Central memory CD8-positive, alpha-beta T cell (primary cell): ENCODE measurements around the gene CCNB1IP1.
"Not testable (repeated sequence)": the region's sequence is repeated elsewhere in the genome, so short reads cannot be mapped to it uniquely, and the experiment has no call there.

Source experiments
- ATAC-seq: fragments of 150-1000 bp; cut with Tn5 transposase; replicated peaks from 2 replicates; pipeline ENCODE4 v1.10.0; 2022; ENCODE audit warnings: mild to moderate bottlenecking, moderate FRiP score, moderate number of reproducible peaks; ENCODE audit not compliant: poor library complexity, severe bottlenecking; ENCODE audit errors: extremely low read depth
- DNase-seq, 2 donors: peaks; one replicate each; pipeline ENCODE4 v3.0.0; 2021; ENCODE audit warnings: low spot score in 2 of 2
- H3K27ac Mint-ChIP-seq: one replicate; pipeline ENCODE4 v1.8.0; 2022; ENCODE audit warnings: low read depth, mild to moderate bottlenecking, moderate library complexity, mixed read lengths
- H3K27me3 Mint-ChIP-seq: one replicate; pipeline ENCODE4 v1.8.0; 2022; ENCODE audit warnings: mixed read lengths
- H3K36me3 Mint-ChIP-seq: one replicate; pipeline ENCODE4 v1.8.0; 2022; ENCODE audit warnings: mild to moderate bottlenecking, moderate library complexity, mixed read lengths; ENCODE audit not compliant: insufficient read depth
- H3K4me1 Mint-ChIP-seq: one replicate; pipeline ENCODE4 v1.8.0; 2022; ENCODE audit warnings: mixed read lengths
- H3K4me3 Mint-ChIP-seq: one replicate; pipeline ENCODE4 v1.8.0; 2022; ENCODE audit warnings: mild to moderate bottlenecking, moderate library complexity, mixed read lengths
- H3K9me3 Mint-ChIP-seq: one replicate; pipeline ENCODE4 v1.8.0; 2022; ENCODE audit warnings: mixed read lengths

Gene CCNB1IP1

GRCh38 chr14:20328705-20329104, 4.4 kb downstream of the CCNB1IP1 start:
- ATAC-seq = no peak
- Mint-ChIP-seq H3K9me3 (no peaks in the 10 kb centered on the region), H3K4me3 (no peak overlapping the region), H3K27me3 (no peaks in the 10 kb centered on the region), H3K36me3 (peaks cover 21% of the 10 kb centered on the region), H3K27ac (no peak overlapping the region), H3K4me1 (peaks cover 31% of the 10 kb centered on the region)
- no peak for DNase-seq

DNA sequence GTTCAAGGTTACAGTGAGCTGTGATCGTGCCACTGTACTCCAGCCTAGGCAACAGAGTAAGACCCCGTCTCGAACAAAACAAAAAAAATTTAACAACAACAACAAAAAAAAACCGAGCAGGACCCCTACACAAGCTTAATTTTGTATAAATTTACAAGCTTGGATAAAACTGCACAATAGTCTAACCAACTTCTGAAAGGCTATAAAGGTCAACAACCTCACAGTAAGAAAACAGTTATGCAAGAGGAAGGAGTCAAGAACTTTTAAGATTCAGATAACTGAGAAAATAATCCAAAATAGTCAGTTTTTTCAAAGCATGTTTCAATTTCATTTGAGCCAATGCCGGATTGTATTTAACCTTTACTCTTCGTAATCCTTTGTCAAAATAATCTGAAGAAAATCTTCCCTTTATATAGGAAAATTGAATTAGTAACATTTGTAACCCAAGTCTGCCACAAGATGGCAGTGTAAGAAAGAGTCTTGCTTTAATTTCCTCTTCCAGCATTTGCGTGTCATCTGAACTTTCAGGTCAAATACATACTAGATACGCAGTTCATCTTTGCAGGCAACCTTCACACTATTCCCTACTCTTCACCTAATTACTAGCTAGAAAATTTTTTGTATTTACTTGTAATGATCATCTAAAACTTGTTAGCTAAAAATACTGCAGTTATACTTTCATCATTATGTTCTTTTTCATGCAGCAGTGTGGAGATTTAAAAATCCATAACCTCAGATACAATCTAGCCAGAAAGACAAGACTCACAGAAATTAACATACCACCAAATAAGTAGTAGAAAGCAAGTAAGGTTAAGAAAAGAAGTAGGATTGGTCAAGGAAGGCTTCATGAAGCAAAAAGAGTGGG, 5.8 kb downstream of the CCNB1IP1 start:
- ATAC-seq (no peak), DNase-seq (no peak)
- Mint-ChIP-seq H3K36me3 (peaks cover 23% of the 10 kb centered on the region), H3K27ac (peak overlapping the region; percentile 27), H3K4me3 (no peak overlapping the region), H3K9me3 (no peaks in the 10 kb centered on the region), H3K4me1 (peaks cover 26% of the 10 kb centered on the region), H3K27me3 (no peaks in the 10 kb centered on the region)

DNA sequence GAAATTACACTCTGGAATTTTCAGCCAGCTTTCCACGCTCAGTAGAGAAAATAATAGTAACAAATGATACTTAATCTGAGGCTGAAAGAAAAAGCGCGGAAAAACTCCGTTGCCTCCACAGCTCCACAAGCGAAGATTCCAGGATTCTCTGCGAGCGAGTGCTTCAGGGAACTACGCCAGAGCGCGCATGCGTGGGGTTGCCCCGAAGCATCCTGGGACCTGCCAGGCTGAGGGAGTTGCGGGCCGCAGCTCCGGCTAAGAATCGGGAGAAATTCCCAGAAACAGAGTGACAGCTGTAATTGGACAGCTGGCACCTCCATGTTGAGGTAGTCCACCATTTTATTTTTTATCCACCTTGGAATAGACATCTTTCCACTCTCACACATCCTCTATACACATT, 15.4 kb downstream of the CCNB1IP1 start:
- Mint-ChIP-seq H3K4me3 (no peak overlapping the region), H3K27me3 (no peaks in the 10 kb centered on the region), H3K4me1 (no peaks in the 10 kb centered on the region), H3K27ac (no peak overlapping the region), H3K9me3 (no peaks in the 10 kb centered on the region), H3K36me3 (peaks cover 45% of the 10 kb centered on the region)
- ATAC-seq (no peak), DNase-seq (no peak)

GRCh38 chr14:20314026-20314425, 19.1 kb downstream of the CCNB1IP1 start:
- no peak for DNase-seq
- no peak overlapping the region for H3K27ac Mint-ChIP-seq
- no peaks in the 10 kb centered on the region for H3K4me1 Mint-ChIP-seq
- H3K4me3 Mint-ChIP-seq = no peak overlapping the region
- no peaks in the 10 kb centered on the region for H3K9me3 Mint-ChIP-seq
- H3K27me3 Mint-ChIP-seq = no peaks in the 10 kb centered on the region
- ATAC-seq = no peak
- H3K36me3 Mint-ChIP-seq = peaks cover 47% of the 10 kb centered on the region

GRCh38 chr14:20306079-20306423, 27.0 kb downstream of the CCNB1IP1 start:
- Mint-ChIP-seq H3K27me3 (no peaks in the 10 kb centered on the region), H3K36me3 (peaks cover 15% of the 10 kb centered on the region), H3K27ac (peak overlapping the region; percentile 84), H3K9me3 (no peaks in the 10 kb centered on the region), H3K4me1 (peaks cover 35% of the 10 kb centered on the region), H3K4me3 (peak overlapping the region; percentile 88)
- ATAC-seq (no peak), DNase-seq (no peak)

DNA sequence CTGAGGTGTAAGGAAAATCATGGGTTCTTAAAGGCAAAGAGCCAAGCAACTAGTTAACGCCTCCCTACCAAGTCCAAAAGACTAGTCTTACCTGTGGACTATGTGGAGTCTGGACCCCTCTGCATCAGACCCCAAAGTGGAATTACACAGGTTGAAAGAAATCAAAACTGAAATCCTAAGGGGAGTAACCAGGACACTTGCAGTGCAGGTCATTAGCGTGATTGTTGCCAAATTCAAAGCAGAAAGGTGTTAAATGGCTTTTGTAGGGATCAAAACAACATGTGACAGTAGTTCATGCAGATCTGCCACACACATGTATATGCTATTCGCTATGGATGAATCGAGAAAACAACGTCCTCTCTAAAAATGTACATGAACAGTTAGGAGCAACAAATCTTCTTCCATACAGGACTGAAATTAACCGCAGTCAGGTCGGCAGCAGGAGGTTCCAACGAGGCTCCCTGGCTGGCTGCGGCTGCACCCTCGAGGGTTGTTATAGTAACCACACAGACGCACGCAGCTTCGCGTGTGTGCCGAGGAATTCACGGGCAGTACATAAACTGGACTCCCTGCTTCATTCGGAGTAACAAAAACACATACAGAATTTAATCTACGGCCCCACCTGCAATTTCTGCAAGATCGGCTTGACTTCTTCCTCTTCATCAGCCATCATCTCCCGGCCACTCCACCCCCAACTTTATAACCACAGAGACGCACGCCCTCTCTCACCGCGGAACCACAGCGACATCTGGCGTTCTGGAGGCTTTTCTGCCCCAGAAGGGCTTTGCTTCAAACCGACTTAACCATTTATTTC, 27.6 kb downstream of the CCNB1IP1 start, which contains the start of gene TTC5:
Gene TTC5, minus strand, starts transcription at position 687 of the 814 bp plus-strand sequence. Its CDS starts 14 bp downstream, at position 673.
- H3K9me3 Mint-ChIP-seq = no peaks in the 10 kb centered on the region
- DNase-seq (peak; percentile 88 to 95), ATAC-seq (peak; percentile 96)
- peaks cover 16% of the 10 kb centered on the region for H3K36me3 Mint-ChIP-seq
- H3K4me3 Mint-ChIP-seq = peak within 1 kb of the TSS; percentile 88
- H3K27ac Mint-ChIP-seq = peak within 1 kb of the TSS; percentile 84
- no peaks in the 10 kb centered on the region for H3K27me3 Mint-ChIP-seq
- H3K4me1 Mint-ChIP-seq = peaks cover 37% of the 10 kb centered on the region

DNA sequence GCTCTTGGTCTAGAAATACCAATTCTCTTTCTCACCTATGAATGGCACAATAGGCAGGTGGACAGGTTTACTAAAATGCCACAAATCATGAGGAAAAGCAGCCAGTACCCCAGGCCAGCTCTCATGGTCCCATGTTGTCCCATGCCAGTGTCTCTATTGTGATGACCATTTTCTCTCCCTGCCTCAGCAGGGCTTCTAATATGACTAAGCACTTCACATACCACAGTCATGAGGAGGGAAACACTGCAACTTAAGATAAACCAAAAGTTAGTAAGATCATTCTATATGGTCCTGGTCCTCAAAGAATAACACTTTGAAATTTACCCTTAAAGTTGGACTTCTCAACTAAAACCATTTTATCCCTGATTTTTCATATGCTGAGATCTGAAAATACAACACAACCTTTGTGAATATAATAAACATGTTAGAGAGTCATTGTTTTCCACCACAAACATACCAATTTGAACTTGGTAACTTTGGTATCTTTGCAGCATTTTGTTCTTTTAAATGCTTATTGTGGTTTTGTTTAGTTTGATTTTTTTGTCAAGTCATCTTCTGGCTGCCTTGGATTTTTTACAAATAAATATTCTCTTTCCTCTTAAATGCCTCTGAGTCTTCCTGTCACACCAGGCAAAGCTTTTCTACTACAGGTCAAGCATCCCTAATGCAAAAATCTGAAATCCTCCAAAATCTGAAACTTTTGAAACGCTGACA, 30.9 kb downstream of the CCNB1IP1 start:
- no peaks in the 10 kb centered on the region for H3K27me3 Mint-ChIP-seq
- H3K4me3 Mint-ChIP-seq = no peak overlapping the region
- H3K36me3 Mint-ChIP-seq = peaks cover 34% of the 10 kb centered on the region
- DNase-seq = no peak
- ATAC-seq = no peak
- no peaks in the 10 kb centered on the region for H3K9me3 Mint-ChIP-seq
- peaks cover 37% of the 10 kb centered on the region for H3K4me1 Mint-ChIP-seq
- H3K27ac Mint-ChIP-seq = no peak overlapping the region

DNA sequence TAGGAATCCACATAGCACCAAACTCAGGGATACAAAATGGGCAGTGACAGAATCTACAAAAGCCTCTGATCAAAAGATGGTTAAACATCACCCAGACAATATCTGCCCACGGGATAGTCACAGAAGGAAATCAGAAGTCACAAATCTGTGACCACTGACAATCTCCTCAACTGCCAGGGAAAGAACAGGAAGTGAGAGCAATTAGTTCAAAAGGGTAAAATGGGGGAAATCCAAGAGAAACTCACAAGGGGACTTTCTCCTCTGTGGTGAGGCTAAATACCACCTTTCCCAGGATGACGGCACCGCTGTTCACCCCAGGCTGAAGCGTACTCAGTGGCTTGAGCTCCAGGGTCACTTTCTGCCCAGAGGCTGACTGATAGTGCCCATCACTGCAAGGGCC, 38.0 kb downstream of the CCNB1IP1 start:
- H3K4me1 Mint-ChIP-seq = peaks cover 10% of the 10 kb centered on the region
- H3K9me3 Mint-ChIP-seq = no peaks in the 10 kb centered on the region
- H3K27me3 Mint-ChIP-seq = no peaks in the 10 kb centered on the region
- peak overlapping the region; percentile 76 for H3K27ac Mint-ChIP-seq
- DNase-seq (no peak), ATAC-seq (no peak)
- no peak overlapping the region for H3K4me3 Mint-ChIP-seq
- peaks cover 66% of the 10 kb centered on the region for H3K36me3 Mint-ChIP-seq

GRCh38 chr14:20294636-20295035, 38.4 kb downstream of the CCNB1IP1 start:
- no peak for ATAC-seq
- Mint-ChIP-seq H3K36me3 (peaks cover 66% of the 10 kb centered on the region), H3K27ac (peak overlapping the region; percentile 76)

DNA sequence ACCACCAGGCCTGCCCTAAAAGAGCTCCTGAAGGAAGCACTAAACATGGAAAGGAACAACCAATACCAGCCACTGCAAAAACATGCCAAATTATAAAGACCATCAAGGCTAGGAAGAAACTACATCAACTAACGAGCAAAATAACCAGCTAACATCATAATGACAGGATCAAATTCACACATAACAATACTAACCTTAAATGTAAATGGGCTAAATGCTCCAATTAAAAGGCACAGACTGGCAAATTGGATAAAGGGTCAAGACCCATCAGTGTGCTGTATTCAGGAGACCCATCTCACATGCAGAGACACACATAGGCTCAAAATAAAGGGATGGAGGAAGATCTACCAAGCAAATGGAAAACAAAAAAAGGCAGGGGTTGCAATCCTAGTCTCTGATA, 51.1 kb downstream of the CCNB1IP1 start:
- not testable (repeated sequence) for H3K4me3 Mint-ChIP-seq

More at GRCh38 chr14:20294636-20295035, 38.4 kb downstream of the CCNB1IP1 start:
- Mint-ChIP-seq H3K27me3 (no peaks in the 10 kb centered on the region), H3K4me1 (peaks cover 10% of the 10 kb centered on the region), H3K4me3 (no peak overlapping the region), H3K9me3 (no peaks in the 10 kb centered on the region)
- DNase-seq = no peak

GRCh38 chr14:20280265-20280664, 52.8 kb downstream of the CCNB1IP1 start:
- not testable (repeated sequence) for H3K9me3 Mint-ChIP-seq, ATAC-seq, DNase-seq, H3K27me3 Mint-ChIP-seq
- H3K4me3 Mint-ChIP-seq = peak overlapping the region; percentile 11
- peaks cover 17% of the 10 kb centered on the region for H3K36me3 Mint-ChIP-seq
- peak overlapping the region; percentile 65 for H3K27ac Mint-ChIP-seq
- peaks cover 28% of the 10 kb centered on the region for H3K4me1 Mint-ChIP-seq

More for the DNA sequence above, 51.1 kb downstream of the CCNB1IP1 start:
- not testable (repeated sequence) for H3K27me3 Mint-ChIP-seq, ATAC-seq, H3K27ac Mint-ChIP-seq, DNase-seq, H3K9me3 Mint-ChIP-seq
- peaks cover 20% of the 10 kb centered on the region for H3K36me3 Mint-ChIP-seq
- H3K4me1 Mint-ChIP-seq = peaks cover 28% of the 10 kb centered on the region

GRCh38 chr14:20278414-20278813, 54.7 kb downstream of the CCNB1IP1 start:
- Mint-ChIP-seq H3K27ac (peak overlapping the region; percentile 5), H3K9me3 (peaks cover 10% of the 10 kb centered on the region), H3K36me3 (peaks cover 13% of the 10 kb centered on the region), H3K27me3 (no peaks in the 10 kb centered on the region), H3K4me3 (no peak overlapping the region), H3K4me1 (peaks cover 28% of the 10 kb centered on the region)
- peak; percentile 32 for ATAC-seq
- DNase-seq = no peak
